ENCODE measurements around the gene MAPT.

The MAPT gene

GRCh38 chr17:45894022-45894784, at the start of gene MAPT:
Gene MAPT (plus strand): TSS chr17:45894554. CDS start chr17:45962338, 67,784 bp downstream.
- DNase-seq (ENCODE audit: low read depth) = peak; percentile 94
- peak within 1 kb of the TSS; percentile 65 for H3K4me3 ChIP-seq (replicated peaks; ENCODE audit: low read depth, low read length)
- peak; percentile 42 for TF ChIP-seq CTCF (IDR thresholded peaks at IDR 0.05; ENCODE audit: low read length, missing control alignments)

- DNase-seq (ENCODE audit: low read depth) = no peak
Observed at GRCh38 chr17:45844695-45845375, 49.5 kb upstream of the MAPT start, which contains the start of gene SPPL2C. Gene SPPL2C (plus strand): TSS chr17:45844881. CDS start chr17:45844907, 26 bp downstream.

GRCh38 chr17:45845376-45846185, 48.8 kb upstream of the MAPT start:
- no peak for TF ChIP-seq CTCF (IDR thresholded peaks at IDR 0.05; ENCODE audit: low read length, missing control alignments)
- H3K4me3 ChIP-seq (replicated peaks; ENCODE audit: low read depth, low read length) = no peak overlapping the region
- no peak for DNase-seq (ENCODE audit: low read depth)

More at GRCh38 chr17:45844695-45845375, 49.5 kb upstream of the MAPT start, which contains the start of gene SPPL2C:
- H3K4me3 ChIP-seq (replicated peaks; ENCODE audit: low read depth, low read length) = no peak within 1 kb of the TSS
- no peak for TF ChIP-seq CTCF (IDR thresholded peaks at IDR 0.05; ENCODE audit: low read length, missing control alignments)

GRCh38 chr17:45846223-45846622, 48.1 kb upstream of the MAPT start:
- H3K4me3 ChIP-seq (replicated peaks; ENCODE audit: low read depth, low read length) = no peak overlapping the region
- no peak for TF ChIP-seq CTCF (IDR thresholded peaks at IDR 0.05; ENCODE audit: low read length, missing control alignments)
- DNase-seq (ENCODE audit: low read depth) = no peak

GRCh38 chr17:45846646-45847045, 47.7 kb upstream of the MAPT start:
- no peak for TF ChIP-seq CTCF (IDR thresholded peaks at IDR 0.05; ENCODE audit: low read length, missing control alignments)
- no peak for DNase-seq (ENCODE audit: low read depth)
- no peak overlapping the region for H3K4me3 ChIP-seq (replicated peaks; ENCODE audit: low read depth, low read length)

GRCh38 chr17:45847101-45847500, 47.3 kb upstream of the MAPT start:
- TF ChIP-seq CTCF (IDR thresholded peaks at IDR 0.05; ENCODE audit: low read length, missing control alignments) = no peak
- DNase-seq (ENCODE audit: low read depth) = no peak
- H3K4me3 ChIP-seq (replicated peaks; ENCODE audit: low read depth, low read length) = no peak overlapping the region
